ENCODE results near the gene SLC1A4. TPM values are rescaled to one million over a fixed set of nuclear protein-coding genes. Genes with fewer than 3 reads are reported as not detected.
"Not testable (repeated sequence)": the region's sequence is repeated elsewhere in the genome, so short reads cannot be mapped to it uniquely, and the experiment has no call there.

The SLC1A4 gene
- polyA plus RNA-seq, 1 donor from 2014 or later = 33.8 TPM

- Histone ChIP-seq H3K4me3 (ENCODE audit: low read length) (no peak overlapping the region), H3K27me3 (ENCODE audit: insufficient read depth, low read depth, low read length) (no peaks in the 10 kb centered on the region), H3F3A (ENCODE audit: insufficient read depth, low read length, poor library complexity, severe bottlenecking) (no peaks in the 10 kb centered on the region), H3K9me3 (ENCODE audit: low read length) (no peaks in the 10 kb centered on the region), H4K20me1 (ENCODE audit: insufficient read depth) (no peaks in the 10 kb centered on the region), H3K27ac (ENCODE audit: low read length) (no peak overlapping the region), H3K9me2 (ENCODE audit: insufficient read depth, low read length) (no peaks in the 10 kb centered on the region), H2AFZ (ENCODE audit: low read depth, low read length) (no peak overlapping the region), H3K9ac (ENCODE audit: low read length) (no peak overlapping the region), H3K79me2 (replicated peaks; ENCODE audit: insufficient read depth, low read length) (no peaks in the 10 kb centered on the region), H3K36me3 (ENCODE audit: insufficient read depth, low read length) (peaks cover 8% of the 10 kb centered on the region), H3K4me2 (ENCODE audit: low read length) (no peak overlapping the region)
- TF ChIP-seq RAD21 (conservative IDR thresholded peaks at IDR 0.05) (no peak), TAF1 (IDR thresholded peaks at IDR 0.05; ENCODE audit: low read depth) (no peak), EZH2 (IDR thresholded peaks at IDR 0.05; ENCODE audit: borderline replicate concordance, insufficient read depth, low read length, poor library complexity, severe bottlenecking) (no peak), POLR2AphosphoS5 (IDR thresholded peaks at IDR 0.05) (no peak), EP300 (conservative IDR thresholded peaks at IDR 0.05; ENCODE audit: poor library complexity, severe bottlenecking) (no peak), MXI1 (conservative IDR thresholded peaks at IDR 0.05; ENCODE audit: poor library complexity, severe bottlenecking) (no peak), CTCF (IDR thresholded peaks at IDR 0.05; ENCODE audit: poor library complexity, severe bottlenecking) (no peak), REST (IDR thresholded peaks at IDR 0.05; ENCODE audit: borderline replicate concordance) (no peak), SMC3 (conservative IDR thresholded peaks at IDR 0.05; ENCODE audit: poor library complexity) (no peak)
Observed at GRCh38 chr2:65000644-65001043, 11.4 kb downstream of the SLC1A4 start.

GRCh38 chr2:65003037-65003436 lies 13.8 kb downstream of the SLC1A4 start:
- H3F3A ChIP-seq (ENCODE audit: insufficient read depth, low read length, poor library complexity, severe bottlenecking) = no peaks in the 10 kb centered on the region
- H3K4me3 ChIP-seq (ENCODE audit: low read length) = no peak overlapping the region
- H2AFZ ChIP-seq (ENCODE audit: low read depth, low read length) = no peak overlapping the region
- no peaks in the 10 kb centered on the region for H3K9me3 ChIP-seq (ENCODE audit: low read length)
- H3K9me2 ChIP-seq (ENCODE audit: insufficient read depth, low read length) = no peaks in the 10 kb centered on the region
- H3K79me2 ChIP-seq (replicated peaks; ENCODE audit: insufficient read depth, low read length) = no peaks in the 10 kb centered on the region
- no peak overlapping the region for H3K27ac ChIP-seq (ENCODE audit: low read length)
- no peak overlapping the region for H3K4me2 ChIP-seq (ENCODE audit: low read length)
- no peaks in the 10 kb centered on the region for H3K27me3 ChIP-seq (ENCODE audit: insufficient read depth, low read depth, low read length)
- H3K36me3 ChIP-seq (ENCODE audit: insufficient read depth, low read length) = peaks cover 9% of the 10 kb centered on the region
- TF ChIP-seq POLR2AphosphoS5 (IDR thresholded peaks at IDR 0.05) = no peak
- no peak for TF ChIP-seq EP300 (conservative IDR thresholded peaks at IDR 0.05; ENCODE audit: poor library complexity, severe bottlenecking)
- no peak for TF ChIP-seq RAD21 (conservative IDR thresholded peaks at IDR 0.05)
- TF ChIP-seq MXI1 (conservative IDR thresholded peaks at IDR 0.05; ENCODE audit: poor library complexity, severe bottlenecking) = no peak
- no peak for TF ChIP-seq SMC3 (conservative IDR thresholded peaks at IDR 0.05; ENCODE audit: poor library complexity)
- TF ChIP-seq EZH2 (IDR thresholded peaks at IDR 0.05; ENCODE audit: borderline replicate concordance, insufficient read depth, low read length, poor library complexity, severe bottlenecking) = no peak
- TF ChIP-seq CTCF (IDR thresholded peaks at IDR 0.05; ENCODE audit: poor library complexity, severe bottlenecking) = no peak
- TF ChIP-seq REST (IDR thresholded peaks at IDR 0.05; ENCODE audit: borderline replicate concordance) = no peak
- no peak for TF ChIP-seq TAF1 (IDR thresholded peaks at IDR 0.05; ENCODE audit: low read depth)
- H4K20me1 ChIP-seq (ENCODE audit: insufficient read depth) = no peaks in the 10 kb centered on the region
- no peak overlapping the region for H3K9ac ChIP-seq (ENCODE audit: low read length)

- not testable (repeated sequence) for H3K9me3 ChIP-seq (ENCODE audit: low read length); H3K9me2 ChIP-seq (ENCODE audit: insufficient read depth, low read length); H3K36me3 ChIP-seq (ENCODE audit: insufficient read depth, low read length); H3K27me3 ChIP-seq (ENCODE audit: insufficient read depth, low read depth, low read length); H3K27ac ChIP-seq (ENCODE audit: low read length); H3K4me3 ChIP-seq (ENCODE audit: low read length); H4K20me1 ChIP-seq (ENCODE audit: insufficient read depth); H3K79me2 ChIP-seq (replicated peaks; ENCODE audit: insufficient read depth, low read length); H2AFZ ChIP-seq (ENCODE audit: low read depth, low read length); H3K4me2 ChIP-seq (ENCODE audit: low read length); H3K9ac ChIP-seq (ENCODE audit: low read length); H3F3A ChIP-seq (ENCODE audit: insufficient read depth, low read length, poor library complexity, severe bottlenecking)
Observed at GRCh38 chr2:65004232-65004631, 15.0 kb downstream of the SLC1A4 start.

Measured in neural cell (in vitro differentiated cells).